Activated CD4-positive, alpha-beta T cell treated with anti-CD3 and anti-CD28 coated beads, Interleukin-2, amount 50 U/mL, for 16 hours (primary cell): ENCODE data around the gene LMOD1.
"Not testable (repeated sequence)": the region's sequence is repeated elsewhere in the genome, so short reads cannot be mapped to it uniquely, and the experiment has no call there.

Experiments used
- DNase-seq: peaks from one replicate; pipeline ENCODE4 v3.0.0-alpha.2; 2020

Gene LMOD1

GRCh38 chr1:201945863-201946223 is 505 bp downstream of the LMOD1 start:
- no peak for DNase-seq

GRCh38 chr1:201945157-201945556 is 1.2 kb downstream of the LMOD1 start:
- no peak for DNase-seq

GRCh38 chr1:201944639-201945038 is 1.7 kb downstream of the LMOD1 start:
- no peak for DNase-seq

GRCh38 chr1:201944002-201944401 is 2.3 kb downstream of the LMOD1 start:
- DNase-seq: no peak

- no peak for DNase-seq
Observed at GRCh38 chr1:201942129-201942495, 4.2 kb downstream of the LMOD1 start.

- no peak for DNase-seq
Observed at GRCh38 chr1:201941420-201942128, 4.8 kb downstream of the LMOD1 start.

GRCh38 chr1:201940316-201940715 is 6.0 kb downstream of the LMOD1 start:
- not testable (repeated sequence) for DNase-seq

- no peak for DNase-seq
Observed at GRCh38 chr1:201939574-201939973, 6.8 kb downstream of the LMOD1 start.

- no peak for DNase-seq
Observed at GRCh38 chr1:201939148-201939547, 7.2 kb downstream of the LMOD1 start.

- DNase-seq: no peak
Observed at GRCh38 chr1:201938440-201939035, 7.8 kb downstream of the LMOD1 start.

GRCh38 chr1:201937624-201938213 is 8.6 kb downstream of the LMOD1 start:
- DNase-seq: no peak

GRCh38 chr1:201933840-201934430 is 12.4 kb downstream of the LMOD1 start:
- no peak for DNase-seq

GRCh38 chr1:201930803-201931202 is 15.5 kb downstream of the LMOD1 start:
- DNase-seq: no peak

GRCh38 chr1:201930137-201930536 is 16.2 kb downstream of the LMOD1 start:
- DNase-seq: no peak

- DNase-seq: no peak
Observed at GRCh38 chr1:201928266-201928665, 18.1 kb downstream of the LMOD1 start.

GRCh38 chr1:201925981-201926645 is 20.2 kb downstream of the LMOD1 start:
- no peak for DNase-seq

- DNase-seq: no peak
Observed at GRCh38 chr1:201925301-201925567, 21.1 kb downstream of the LMOD1 start.

GRCh38 chr1:201921952-201922558 is 24.3 kb downstream of the LMOD1 start:
- DNase-seq: no peak

- DNase-seq: no peak
Observed at GRCh38 chr1:201918343-201918742, 28.0 kb downstream of the LMOD1 start.

- no peak for DNase-seq
Observed at GRCh38 chr1:201917362-201918033, 28.9 kb downstream of the LMOD1 start.

GRCh38 chr1:201916649-201917249 is 29.6 kb downstream of the LMOD1 start:
- DNase-seq: no peak

GRCh38 chr1:201914456-201915235 is 31.7 kb downstream of the LMOD1 start:
- no peak for DNase-seq
